HEK293T (cell line): Measurements from ENCODE around the gene SYT7.

ENCODE experiments used
- HDGF ChIP-seq: fragments of 450-650 bp; IDR thresholded peaks from 2 replicates; pipeline ENCODE4 v1.6.1; 2017; ENCODE audit warnings: antibody characterized with exemption, borderline replicate concordance
- SUZ12 ChIP-seq: fragments of 450-650 bp; IDR thresholded peaks from 2 replicates; pipeline ENCODE4 v1.6.1; 2016; ENCODE audit warnings: mild to moderate bottlenecking

- TF ChIP-seq HDGF = no peak
- no peak for TF ChIP-seq SUZ12
Measured at GRCh38 chr11:61510974-61511373, 69.9 kb downstream of the SYT7 start.
